GM12875 (cell line): ENCODE results near the gene MINDY4.
"Not testable (repeated sequence)": the region's sequence is repeated elsewhere in the genome, so short reads cannot be mapped to it uniquely, and the experiment has no call there.

Source experiments
- H3K4me3 ChIP-seq: one replicate; pipeline ENCODE4 v1.5.1; 2011; ENCODE audit warnings: low read depth, low read length, control low read depth
- TF ChIP-seq, protein P1 (sequence below): IDR thresholded peaks from 2 replicates; pipeline ENCODE4 v1.5.1; 2011; ENCODE audit warnings: low read depth, mild to moderate bottlenecking, control low read depth, inconsistent platforms, low read length, moderate library complexity, borderline replicate concordance; ENCODE audit not compliant: insufficient read depth

Gene MINDY4

DNA sequence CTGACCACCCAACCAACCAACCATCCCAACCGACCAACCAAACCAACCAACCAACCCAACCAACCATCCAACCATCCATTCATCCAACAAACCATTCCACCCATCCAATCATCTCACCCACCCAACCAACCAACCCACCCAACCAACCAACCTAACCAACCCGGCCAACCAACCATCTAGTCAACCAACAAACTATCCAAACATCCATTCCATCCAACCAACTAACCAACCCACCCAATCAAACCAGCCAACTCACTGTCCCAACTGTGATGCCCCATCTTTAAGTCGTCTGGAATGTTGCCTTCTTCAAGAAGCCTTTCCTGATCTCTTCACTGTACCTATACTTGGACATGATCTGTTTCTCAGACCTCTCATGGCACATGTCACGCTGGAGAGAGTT is 31.6 kb downstream of the MINDY4 start:
- TF ChIP-seq, protein P1, sequence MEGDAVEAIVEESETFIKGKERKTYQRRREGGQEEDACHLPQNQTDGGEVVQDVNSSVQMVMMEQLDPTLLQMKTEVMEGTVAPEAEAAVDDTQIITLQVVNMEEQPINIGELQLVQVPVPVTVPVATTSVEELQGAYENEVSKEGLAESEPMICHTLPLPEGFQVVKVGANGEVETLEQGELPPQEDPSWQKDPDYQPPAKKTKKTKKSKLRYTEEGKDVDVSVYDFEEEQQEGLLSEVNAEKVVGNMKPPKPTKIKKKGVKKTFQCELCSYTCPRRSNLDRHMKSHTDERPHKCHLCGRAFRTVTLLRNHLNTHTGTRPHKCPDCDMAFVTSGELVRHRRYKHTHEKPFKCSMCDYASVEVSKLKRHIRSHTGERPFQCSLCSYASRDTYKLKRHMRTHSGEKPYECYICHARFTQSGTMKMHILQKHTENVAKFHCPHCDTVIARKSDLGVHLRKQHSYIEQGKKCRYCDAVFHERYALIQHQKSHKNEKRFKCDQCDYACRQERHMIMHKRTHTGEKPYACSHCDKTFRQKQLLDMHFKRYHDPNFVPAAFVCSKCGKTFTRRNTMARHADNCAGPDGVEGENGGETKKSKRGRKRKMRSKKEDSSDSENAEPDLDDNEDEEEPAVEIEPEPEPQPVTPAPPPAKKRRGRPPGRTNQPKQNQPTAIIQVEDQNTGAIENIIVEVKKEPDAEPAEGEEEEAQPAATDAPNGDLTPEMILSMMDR = no peak
- no peak overlapping the region for H3K4me3 ChIP-seq

DNA sequence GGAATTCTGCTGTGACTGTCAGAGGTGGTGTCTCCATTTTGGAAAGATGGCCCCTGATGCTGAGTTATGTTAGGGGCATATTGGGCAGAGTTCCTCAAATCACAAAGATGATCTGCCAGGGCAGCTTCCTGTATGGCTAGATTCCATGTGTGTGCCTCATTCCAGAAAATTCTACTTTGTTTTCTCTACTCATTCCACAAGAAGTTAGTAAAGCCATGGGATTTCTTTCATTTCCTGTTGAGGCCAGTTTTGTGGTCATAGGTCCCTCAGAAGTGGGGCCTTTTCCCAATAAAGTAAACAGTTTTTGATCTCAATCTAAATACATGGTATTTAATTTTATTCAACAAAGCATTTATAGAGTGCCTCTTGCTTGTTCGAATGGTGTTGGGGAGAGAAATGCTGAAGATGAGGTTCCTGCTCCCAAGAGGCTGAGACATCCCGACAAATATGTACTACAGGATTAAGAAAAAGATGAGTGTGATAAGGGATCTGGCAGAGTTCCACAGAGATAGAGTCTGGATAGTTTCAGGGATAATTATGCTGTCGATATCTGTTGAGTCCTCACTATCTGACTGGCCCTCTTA is 33.0 kb downstream of the MINDY4 start:
- no peak overlapping the region for H3K4me3 ChIP-seq
- TF ChIP-seq, protein P1 = no peak

DNA sequence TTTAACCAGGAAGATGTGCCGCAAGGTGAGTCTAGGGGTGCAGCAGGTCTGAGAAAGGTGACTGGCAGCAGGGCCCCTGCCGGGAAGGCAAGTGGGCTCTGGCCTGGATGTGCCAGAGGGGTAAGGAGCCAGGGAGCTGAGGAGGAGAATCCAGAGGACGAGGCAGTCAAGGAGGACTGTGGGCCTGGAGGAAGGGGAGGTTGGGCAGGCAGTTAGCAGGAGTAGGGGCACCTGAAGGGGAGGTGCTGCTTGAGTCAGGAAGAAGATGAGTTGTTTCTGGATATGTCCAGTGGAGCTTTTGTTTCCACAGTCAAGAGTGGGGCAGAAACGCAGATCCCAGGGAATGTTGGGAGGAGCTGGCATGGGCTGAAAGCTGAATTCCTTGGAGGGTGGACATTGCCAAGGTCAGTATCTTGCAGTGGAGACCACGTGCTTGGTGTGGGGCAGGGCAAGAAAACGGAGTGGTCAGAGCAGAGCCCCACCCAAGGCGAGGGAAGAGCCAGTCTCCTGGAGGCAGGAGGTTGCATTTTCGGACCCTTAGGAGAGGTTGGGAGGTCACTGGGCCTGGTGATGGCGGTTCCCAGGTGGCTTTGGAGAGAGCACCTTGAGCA is 34.0 kb downstream of the MINDY4 start:
- H3K4me3 ChIP-seq = no peak overlapping the region
- TF ChIP-seq, protein P1 = no peak

DNA sequence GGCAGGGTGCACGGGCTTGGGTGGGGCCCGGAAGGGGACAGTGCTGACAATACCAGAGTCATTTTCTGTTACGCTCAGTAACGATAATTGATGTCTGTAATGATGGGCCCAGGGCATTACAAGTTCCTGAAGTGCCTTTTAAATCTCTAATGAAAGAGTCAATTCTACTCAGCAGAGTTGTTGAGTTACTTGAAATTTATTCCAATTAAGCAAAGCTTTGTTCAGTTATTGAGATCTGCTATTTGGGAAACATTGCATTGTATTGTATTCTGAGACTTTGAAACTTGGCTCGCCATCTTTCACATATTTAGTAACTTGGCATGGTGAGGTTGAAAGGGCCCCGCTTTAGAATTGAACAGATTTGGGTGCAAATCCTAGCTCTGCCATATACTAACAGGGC is 34.7 kb downstream of the MINDY4 start:
- TF ChIP-seq, protein P1 = no peak
- no peak overlapping the region for H3K4me3 ChIP-seq

DNA sequence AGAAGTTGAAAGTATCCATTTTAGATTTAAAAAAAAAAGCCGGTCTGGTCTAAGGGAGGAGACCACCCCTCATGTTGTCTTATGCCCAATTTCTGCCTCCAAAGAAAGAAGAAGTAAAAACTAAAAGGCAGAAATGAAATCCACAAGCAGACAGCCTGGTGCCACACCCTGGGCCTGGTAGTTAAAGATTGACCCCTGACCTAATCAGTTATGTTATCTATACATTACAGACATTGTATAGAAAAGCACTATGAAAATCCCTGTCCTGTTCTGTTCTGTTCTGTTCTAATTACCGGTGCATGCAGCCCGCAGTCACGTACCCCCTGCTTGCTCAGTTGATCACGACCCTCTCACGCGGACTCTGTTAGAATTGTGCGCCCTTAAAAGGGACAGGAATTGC is 36.3 kb downstream of the MINDY4 start:
- H3K4me3 ChIP-seq = not testable (repeated sequence)

DNA sequence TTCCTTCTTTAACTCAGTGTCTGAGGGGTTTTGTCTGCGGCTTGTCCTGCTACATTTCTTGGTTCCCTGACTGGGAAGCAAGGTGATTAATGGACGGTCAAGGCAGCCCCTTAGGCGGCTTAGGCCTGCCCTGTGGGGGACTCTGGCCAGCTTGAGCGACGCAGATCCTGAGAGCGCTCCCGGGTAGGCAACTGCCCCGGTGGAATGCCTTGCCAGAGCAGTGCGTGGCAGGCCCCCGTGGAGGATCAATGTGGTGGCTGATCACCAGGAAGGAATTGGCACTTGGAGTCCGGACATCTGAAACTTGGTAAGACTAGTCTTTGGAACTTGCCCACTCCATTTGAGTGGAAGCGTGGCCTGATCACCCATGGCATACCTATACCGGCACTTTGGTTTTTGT is 36.7 kb downstream of the MINDY4 start:
- H3K4me3 ChIP-seq = not testable (repeated sequence)

DNA sequence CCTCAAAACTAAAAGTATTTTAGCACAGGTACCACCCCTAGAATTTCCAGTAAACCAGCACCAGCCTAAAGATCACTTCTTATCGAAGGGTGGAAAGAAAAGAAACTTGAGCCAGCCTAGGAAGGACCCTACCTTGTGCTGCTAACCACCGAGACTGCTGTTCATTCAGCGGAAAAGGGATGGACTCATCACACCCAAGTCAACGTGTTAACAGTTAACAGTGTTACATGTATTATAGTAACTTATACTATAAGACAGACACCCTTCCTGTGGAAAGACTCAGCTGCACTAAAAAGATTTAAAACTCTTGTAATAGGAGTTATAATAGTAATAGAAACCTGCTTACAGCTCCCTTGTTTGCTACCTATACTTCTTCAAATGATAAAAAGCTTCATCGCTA is 39.8 kb downstream of the MINDY4 start:
- no peak overlapping the region for H3K4me3 ChIP-seq
- TF ChIP-seq, protein P1 = no peak

DNA sequence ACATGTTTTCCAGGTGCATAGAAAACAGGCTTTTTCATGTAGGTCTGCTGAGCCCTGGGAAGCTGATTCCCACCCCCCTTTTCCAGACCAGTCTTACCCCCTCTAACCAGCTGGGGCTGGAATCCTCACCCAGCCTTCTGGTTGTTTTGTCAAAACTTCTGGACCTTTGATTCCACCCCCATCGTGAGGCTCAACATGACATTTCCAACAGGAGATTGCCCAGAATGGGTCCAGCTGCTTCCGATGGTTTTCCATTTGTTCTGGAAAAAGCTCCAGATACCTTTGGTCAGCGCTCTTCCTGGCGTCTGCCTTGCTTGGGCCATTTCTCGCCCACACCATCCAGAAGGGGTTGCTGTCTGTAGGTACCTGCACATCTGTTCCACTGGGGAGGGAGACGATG is 41.5 kb downstream of the MINDY4 start:
- no peak overlapping the region for H3K4me3 ChIP-seq
- TF ChIP-seq, protein P1 = no peak
